ENCODE results near the gene TAX1BP3. TPM values are rescaled to one million over a fixed set of nuclear protein-coding genes. Genes with fewer than 3 reads are reported as not detected.

Gene TAX1BP3
- total and polyA plus RNA-seq, 2 of the 13 experiments (the other 11 are each of a cell fraction or from before 2014, with no cell fraction given) = 16.7 to 45.1 TPM

DNA sequence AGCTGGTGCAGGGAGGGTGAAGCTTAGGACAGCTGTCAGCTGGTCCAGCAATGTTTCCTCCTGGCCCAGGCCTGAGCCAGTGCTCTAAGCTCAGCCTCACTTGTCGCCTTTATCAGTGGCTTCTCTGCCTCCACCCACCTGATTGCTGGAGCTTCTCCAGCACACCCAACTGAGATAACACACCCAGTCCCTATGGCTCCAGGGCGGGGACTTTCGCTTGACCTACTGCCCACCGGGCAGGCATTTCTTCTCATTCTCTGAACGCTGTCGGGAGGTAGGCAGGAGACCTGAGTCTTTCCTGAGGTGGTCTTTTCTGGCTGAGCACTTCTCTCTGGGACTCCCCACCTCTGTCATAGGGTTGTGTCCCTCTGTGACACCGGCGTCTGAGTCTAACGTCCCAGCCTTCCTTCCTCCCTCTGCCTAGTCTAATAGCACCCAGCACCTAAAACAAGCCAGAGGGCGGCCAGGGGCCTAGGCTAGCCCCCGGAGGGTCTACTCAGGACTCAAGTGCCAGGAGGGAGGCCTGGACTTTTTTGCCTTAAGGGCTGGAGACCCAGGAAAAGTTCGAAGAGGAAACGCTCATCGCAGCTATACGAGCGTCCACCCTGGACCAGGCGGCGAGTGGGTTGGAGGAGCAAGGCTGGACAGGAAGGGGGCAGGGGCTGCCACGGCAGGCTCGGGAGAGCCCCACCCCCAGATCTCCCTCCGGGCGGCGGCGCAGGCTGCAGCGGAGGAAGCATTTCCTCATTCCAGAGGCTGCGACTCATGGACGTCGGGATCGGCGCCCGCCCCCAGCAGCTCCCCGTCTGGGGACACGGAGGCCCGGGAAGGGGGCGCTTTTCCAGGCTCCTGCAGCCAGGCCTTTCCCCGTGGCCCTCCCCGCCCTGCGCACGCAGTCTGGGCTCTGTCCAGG lies 756 bp downstream of the TAX1BP3 start (continued):
- no peak for TF ChIP-seq ZNF24 (IDR thresholded peaks at IDR 0.05)
- TF ChIP-seq ZNF766 (CRISPR knock-in tag; IDR thresholded peaks at IDR 0.05; ENCODE audit: borderline replicate concordance) = no peak
- TF ChIP-seq SKIL (CRISPR knock-in tag; IDR thresholded peaks at IDR 0.05; ENCODE audit: borderline replicate concordance) = no peak
- TF ChIP-seq CHD2 (IDR thresholded peaks at IDR 0.05; ENCODE audit: low read depth, low read length) = no peak
- no peak for TF ChIP-seq ZNF33A (CRISPR knock-in tag; IDR thresholded peaks at IDR 0.05; ENCODE audit: borderline replicate concordance)
- no peak; the same call in 1 of the 2 replicates for TF ChIP-seq CREM (IDR thresholded peaks at IDR 0.05)
- no peak for TF ChIP-seq CREM (CRISPR knock-in tag; IDR thresholded peaks at IDR 0.05)
- no peak for TF ChIP-seq SETDB1 (CRISPR knock-in tag; IDR thresholded peaks at IDR 0.05; ENCODE audit: borderline replicate concordance)
- TF ChIP-seq SAP130 (CRISPR knock-in tag; IDR thresholded peaks at IDR 0.05; ENCODE audit: low read depth) = peak; percentile 83
- no peak for TF ChIP-seq NFKBIZ (CRISPR knock-in tag; IDR thresholded peaks at IDR 0.05)
- TF ChIP-seq ZNF589 (CRISPR knock-in tag; conservative IDR thresholded peaks at IDR 0.05) = no peak
- no peak for TF ChIP-seq MED8 (CRISPR knock-in tag; IDR thresholded peaks at IDR 0.05; ENCODE audit: insufficient replicate concordance)
- no peak for TF ChIP-seq ZNF567 (CRISPR knock-in tag; IDR thresholded peaks at IDR 0.05; ENCODE audit: borderline replicate concordance)
- TF ChIP-seq SRSF4 (IDR thresholded peaks at IDR 0.05; ENCODE audit: low read depth, low read length, poor library complexity, severe bottlenecking) = no peak
- TF ChIP-seq, protein P1, sequence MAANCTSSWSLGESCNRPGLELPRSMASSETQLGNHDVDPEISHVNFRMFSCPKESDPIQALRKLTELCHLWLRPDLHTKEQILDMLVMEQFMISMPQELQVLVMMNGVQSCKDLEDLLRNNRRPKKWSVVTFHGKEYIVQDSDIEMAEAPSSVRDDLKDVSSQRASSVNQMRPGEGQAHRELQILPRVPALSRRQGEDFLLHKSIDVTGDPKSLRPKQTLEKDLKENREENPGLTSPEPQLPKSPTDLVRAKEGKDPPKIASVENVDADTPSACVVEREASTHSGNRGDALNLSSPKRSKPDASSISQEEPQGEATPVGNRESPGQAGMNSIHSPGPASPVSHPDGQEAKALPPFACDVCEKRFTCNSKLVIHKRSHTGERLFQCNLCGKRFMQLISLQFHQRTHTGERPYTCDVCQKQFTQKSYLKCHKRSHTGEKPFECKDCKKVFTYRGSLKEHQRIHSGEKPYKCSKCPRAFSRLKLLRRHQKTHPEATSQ (CRISPR knock-in tag; IDR thresholded peaks at IDR 0.05; ENCODE audit: borderline replicate concordance) = no peak; the same call in 1 of the 2 replicates
- peak; percentile 63; the same call in 1 of the 2 replicates for TF ChIP-seq ZBTB25 (CRISPR knock-in tag; IDR thresholded peaks at IDR 0.05)
- TF ChIP-seq XBP1 (CRISPR knock-in tag; IDR thresholded peaks at IDR 0.05) = no peak
- no peak for TF ChIP-seq ZNF256 (CRISPR knock-in tag; conservative IDR thresholded peaks at IDR 0.05)
- no peak for TF ChIP-seq ZFYVE20 (CRISPR knock-in tag; IDR thresholded peaks at IDR 0.05; ENCODE audit: borderline replicate concordance, low read depth)
- TF ChIP-seq REL (CRISPR knock-in tag; conservative IDR thresholded peaks at IDR 0.05) = no peak
- no peak for TF ChIP-seq DNMT1 (CRISPR knock-in tag; IDR thresholded peaks at IDR 0.05)
- TF ChIP-seq KDM5A (IDR thresholded peaks at IDR 0.05; ENCODE audit: borderline replicate concordance, low read length) = 0 out of 2 replicates have a peak, but pooled peaks have one; percentile 15
- TF ChIP-seq RNF219 (CRISPR knock-in tag; IDR thresholded peaks at IDR 0.05) = no peak
